CD4-positive, alpha-beta T cell treated with Interleukin-4 for 4 hours (primary cell): Measurements from ENCODE around the gene ERBB4.

Experiments used
- DNase-seq: peaks from one replicate; pipeline ENCODE4 v3.0.0-alpha.2; 2020

ERBB4 gene

GRCh38 chr2:212538305-212539071, at the start of gene ERBB4:
TSS of gene ERBB4 (minus strand) at chr2:212538802. CDS start at chr2:212538530, 272 bp downstream.
- DNase-seq, result no peak

DNA sequence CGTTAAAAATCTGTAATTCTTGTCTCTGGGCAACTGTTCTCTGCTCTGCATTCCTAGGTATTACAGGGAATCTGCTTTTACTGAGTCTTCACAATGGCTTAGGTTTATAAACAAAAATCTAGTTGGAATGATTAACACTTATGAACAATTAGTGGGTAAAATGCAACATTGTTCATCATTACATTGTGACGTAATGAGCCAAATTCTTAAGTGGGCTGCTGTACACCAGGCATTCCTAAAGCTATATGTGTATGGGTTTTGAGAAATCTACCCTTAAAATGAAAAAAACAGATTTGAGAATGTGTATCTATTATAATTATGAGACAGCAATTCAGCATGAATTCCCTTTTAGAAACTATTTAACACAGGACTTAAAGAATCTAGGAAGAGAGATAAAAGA, 41.5 kb upstream of the ERBB4 start:
- no peak for DNase-seq

GRCh38 chr2:212556296-212556695, 17.7 kb upstream of the ERBB4 start:
- DNase-seq, result no peak

GRCh38 chr2:212554233-212554632, 15.6 kb upstream of the ERBB4 start:
- no peak for DNase-seq

DNA sequence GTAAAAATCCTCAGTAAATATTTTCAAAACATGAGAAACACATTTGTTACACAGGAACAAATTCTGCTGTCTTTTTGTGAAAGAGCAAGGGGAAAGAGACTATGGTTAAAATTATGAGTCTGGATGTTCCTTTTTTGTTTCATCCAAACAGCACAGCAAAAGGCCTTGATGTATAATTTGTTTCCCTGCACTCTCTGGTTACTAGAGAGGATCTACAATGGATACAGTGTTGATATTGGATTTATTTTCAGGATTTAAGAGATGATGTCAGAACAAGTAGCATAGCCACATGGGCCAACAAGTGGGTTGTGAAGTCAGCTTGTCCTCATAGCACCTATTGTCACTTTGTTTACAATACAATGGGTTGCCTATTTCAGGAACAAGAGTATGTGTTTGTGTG, 11.3 kb upstream of the ERBB4 start:
- DNase-seq, result no peak

- DNase-seq, result no peak
Measured at GRCh38 chr2:212549463-212549862, 10.9 kb upstream of the ERBB4 start.

GRCh38 chr2:212548455-212548819, 9.8 kb upstream of the ERBB4 start:
- DNase-seq, result no peak

DNA sequence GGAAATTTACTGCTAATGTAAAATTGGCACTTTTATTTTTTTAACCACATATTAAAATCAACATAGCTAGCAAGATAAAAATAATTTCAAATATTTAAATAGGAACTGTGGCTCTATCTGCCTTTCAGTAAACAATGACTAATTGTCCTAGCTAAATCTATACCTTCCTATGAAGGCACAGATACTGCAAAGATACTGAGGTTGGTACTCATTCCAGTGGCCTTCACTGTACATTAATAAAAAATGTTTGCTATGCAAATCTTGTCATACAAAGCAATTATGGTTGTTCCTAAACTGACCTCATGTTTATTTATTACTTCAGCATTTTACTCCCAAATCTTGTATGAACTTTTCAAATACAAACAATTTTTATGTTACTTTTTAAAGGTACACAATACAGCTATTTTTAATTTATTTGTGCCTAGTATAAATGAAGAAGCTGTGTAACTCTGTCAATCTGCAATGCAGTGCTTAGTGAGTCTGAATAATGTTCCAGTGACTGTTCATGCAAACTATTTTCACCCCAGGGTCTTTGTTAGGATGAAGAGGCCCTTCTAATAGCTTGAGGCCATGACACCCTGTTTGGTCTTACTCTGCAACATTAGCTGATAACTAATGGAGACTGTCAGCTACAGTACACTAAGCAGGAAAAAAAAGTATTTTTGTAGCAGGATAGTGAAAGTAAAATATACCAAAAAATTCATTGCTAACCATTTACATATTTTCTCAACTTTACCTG, 9.3 kb upstream of the ERBB4 start:
- no peak for DNase-seq

DNA sequence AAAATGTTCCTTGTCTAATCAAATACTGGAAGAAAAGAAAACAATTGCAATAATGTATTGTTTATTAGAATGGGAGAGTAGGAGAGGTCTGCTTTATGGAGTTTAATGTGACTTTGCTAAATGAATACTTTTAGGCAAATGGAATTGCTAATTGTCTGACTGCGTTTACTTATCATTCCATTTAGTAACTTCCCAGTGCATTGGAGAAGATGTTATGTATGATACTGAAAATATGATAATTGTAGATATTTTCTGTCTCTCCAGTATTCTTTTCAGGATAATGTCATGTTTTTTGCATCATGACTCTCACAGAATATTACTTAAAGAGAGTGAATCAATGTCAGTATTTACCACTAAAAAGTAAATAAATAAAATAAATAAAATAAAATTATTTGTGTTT, 8.1 kb upstream of the ERBB4 start:
- DNase-seq, result no peak

- DNase-seq, result no peak
Measured at GRCh38 chr2:212540341-212540740, 1.7 kb upstream of the ERBB4 start.

- no peak for DNase-seq
Measured at GRCh38 chr2:212539072-212539880, 674 bp upstream of the ERBB4 start.

DNA sequence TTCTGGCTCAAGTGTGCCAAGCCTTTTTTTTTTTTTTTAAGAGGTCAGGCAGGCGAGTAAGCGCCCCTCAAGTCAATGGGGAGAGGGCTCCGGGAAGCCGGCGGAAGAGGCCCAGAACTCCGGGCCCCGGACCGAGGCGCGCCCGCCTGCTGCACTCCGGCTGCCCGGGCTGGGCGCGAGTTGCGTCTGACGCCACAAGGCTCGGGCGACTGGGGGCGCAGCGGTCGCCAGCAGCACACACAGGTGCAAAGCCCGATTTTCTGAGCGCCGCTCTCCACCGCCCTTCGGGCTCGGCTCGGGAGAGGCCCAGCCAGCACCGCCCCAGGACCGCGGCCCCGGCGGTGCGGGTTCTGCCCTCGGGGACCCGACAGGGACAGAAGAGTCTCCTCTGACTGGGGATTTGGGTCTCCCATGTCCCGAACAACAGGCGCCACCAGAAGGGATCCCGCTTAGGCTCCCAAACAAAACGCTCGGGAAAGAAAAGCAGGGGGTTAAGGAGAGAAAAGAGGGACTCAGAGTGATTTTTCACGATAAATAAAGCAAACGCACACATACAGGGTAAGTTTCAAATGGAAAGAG, 787 bp downstream of the ERBB4 start:
- DNase-seq, result no peak

GRCh38 chr2:212536817-212537725, 1.5 kb downstream of the ERBB4 start:
- DNase-seq, result no peak

DNA sequence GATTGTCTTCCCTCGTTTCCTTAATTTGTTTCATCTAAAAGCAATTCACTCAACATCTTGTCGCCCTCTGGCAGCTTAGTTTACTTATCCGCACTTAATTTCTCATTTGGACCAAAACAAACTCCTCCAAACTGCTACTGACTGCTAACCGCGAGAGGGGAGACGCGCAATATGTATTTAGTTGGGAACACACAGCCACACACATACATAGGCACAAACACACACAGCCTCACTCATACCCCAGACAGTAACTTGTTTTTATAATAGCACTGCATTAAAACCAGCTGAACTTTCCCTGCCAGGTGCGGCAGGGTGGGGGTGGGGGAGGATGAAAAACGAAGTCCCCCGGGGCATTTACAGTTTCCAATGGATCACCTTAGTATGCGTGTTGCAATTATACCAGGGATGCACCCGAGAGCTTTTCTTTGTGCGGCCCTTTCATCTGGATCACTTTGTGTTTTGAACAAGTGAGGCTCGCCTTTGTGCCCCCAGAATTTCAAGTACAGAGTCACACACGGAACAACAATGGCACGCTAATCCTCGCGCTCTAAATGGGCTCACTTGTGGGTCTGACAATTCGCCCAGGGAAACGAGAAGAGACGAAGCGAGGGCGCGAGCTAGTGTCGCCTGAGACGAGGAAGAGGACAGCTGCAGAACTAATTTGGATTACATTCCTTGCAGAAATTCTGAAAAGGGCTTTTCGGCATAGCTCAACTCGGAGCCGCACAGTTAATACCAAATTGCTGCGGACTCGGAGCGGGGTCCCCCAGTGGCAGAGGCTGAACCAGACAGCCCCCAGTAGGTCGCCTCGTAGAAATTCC, 2.4 kb downstream of the ERBB4 start:
- DNase-seq, result no peak

- no peak for DNase-seq
Measured at GRCh38 chr2:212534336-212534735, 4.3 kb downstream of the ERBB4 start.

DNA sequence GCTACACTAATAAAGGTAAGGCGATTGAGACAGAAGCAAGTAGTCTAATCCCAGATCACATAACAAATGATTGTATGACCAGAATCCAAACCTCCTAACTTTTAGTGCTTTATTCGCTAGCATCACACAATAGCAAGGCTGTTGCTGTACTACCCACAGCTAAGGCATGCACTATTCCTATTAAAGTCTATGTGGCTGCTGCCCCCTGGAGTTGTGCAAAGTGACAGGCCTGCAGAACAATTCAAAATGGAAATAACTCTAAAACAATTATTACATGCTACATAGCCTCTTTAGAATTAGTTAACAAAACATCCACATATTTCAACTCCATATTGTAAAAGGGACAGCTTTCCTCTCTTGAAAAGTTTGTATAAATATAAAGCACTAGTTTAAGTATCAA, 6.0 kb downstream of the ERBB4 start:
- no peak for DNase-seq

DNA sequence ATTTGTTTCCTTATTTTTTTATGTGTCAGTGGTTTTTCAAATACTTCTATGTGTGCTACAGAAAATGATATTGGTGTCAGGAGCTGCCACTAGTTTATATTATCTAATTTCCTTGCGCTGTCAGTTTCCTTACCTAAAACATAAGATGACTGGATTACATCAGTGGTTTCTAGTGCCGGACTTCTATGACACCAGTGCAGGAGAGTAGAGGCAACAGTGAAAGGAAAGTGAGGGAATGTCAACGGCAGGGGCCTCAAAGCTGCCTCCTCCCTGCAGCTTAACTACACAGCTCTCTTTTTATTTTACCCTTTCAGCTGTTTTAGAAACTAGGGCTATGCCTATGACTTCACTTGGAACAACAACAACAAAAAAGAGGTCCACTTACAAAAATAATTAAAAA, 6.5 kb downstream of the ERBB4 start:
- no peak for DNase-seq

GRCh38 chr2:212531499-212531898, 7.1 kb downstream of the ERBB4 start:
- DNase-seq, result no peak

DNA sequence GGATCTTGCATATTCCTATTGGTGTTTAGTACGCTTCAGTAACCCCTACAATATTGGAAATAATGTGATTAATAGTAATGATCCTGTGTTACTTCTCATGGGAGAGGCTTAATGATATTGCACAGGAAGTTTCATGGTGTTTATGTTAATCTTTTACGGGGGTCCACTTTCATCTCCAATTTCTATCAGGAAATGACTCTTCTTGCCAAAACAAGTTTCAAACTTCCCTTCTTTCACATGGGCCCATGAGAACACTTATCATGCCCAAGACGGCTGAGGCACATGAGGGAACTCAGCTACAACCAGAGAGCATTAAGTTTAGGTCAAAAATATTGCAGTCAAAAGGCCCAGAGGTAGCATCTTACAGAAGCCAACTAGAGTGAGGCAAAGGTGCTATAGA, 7.6 kb downstream of the ERBB4 start:
- DNase-seq, result no peak

DNA sequence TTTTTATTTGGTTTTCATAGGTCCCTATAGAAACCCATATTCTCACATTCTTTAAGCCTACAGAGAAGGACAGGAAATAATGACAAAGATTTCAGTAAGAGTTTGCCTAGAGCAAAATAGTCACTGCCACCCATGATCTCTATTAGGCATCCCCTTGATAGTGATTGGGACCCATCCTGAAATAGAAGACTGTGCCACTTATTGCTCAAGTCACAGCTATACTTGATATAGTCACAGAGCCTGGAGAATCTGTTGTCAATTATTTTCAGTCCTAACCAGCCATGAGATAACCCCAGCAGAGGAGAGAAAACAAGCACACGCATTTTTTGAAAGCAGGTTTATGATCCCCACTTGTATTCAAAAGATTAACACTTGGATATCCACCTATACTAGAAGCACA, 8.2 kb downstream of the ERBB4 start:
- DNase-seq, result no peak

GRCh38 chr2:212528106-212528856, 10.3 kb downstream of the ERBB4 start:
- DNase-seq, result no peak
